HepG2 (cell line): Measurements from ENCODE around the gene MMS19. TPM values are rescaled to one million over a fixed set of nuclear protein-coding genes. Genes with fewer than 3 reads are reported as not detected.
A peak's percentile ranks its signal among the peaks of the same experiment; 100 is the strongest.

Experiments
- AGO1 ChIP-seq: fragments of 200-400 bp; formaldehyde crosslinking; IDR thresholded peaks from 2 replicates; pipeline ENCODE4 v1.6.1; 2017; ENCODE audit warnings: mild to moderate bottlenecking, low read depth, low read length, moderate library complexity; ENCODE audit not compliant: poor library complexity, severe bottlenecking
- ARID4A ChIP-seq: sonication (generic); formaldehyde crosslinking; IDR thresholded peaks from 2 replicates; pipeline ENCODE4 v1.5.0; 2020; ENCODE audit warnings: mild to moderate bottlenecking, missing genetic modification reagents, borderline replicate concordance
- BRCA1 ChIP-seq: sonication (generic); formaldehyde crosslinking; IDR thresholded peaks from 2 replicates; pipeline ENCODE4 v1.4.0; 2020; ENCODE audit warnings: missing genetic modification reagents
- DBP ChIP-seq: sonication (generic); formaldehyde crosslinking; IDR thresholded peaks from 2 replicates; pipeline ENCODE4 v1.4.0; 2020; ENCODE audit warnings: missing genetic modification reagents; ENCODE audit errors: not compliant biosample characterization
- FUBP1 ChIP-seq: sonication (generic); formaldehyde crosslinking; IDR thresholded peaks from 2 replicates; pipeline ENCODE4 v1.5.1; 2020; ENCODE audit warnings: missing genetic modification reagents, mild to moderate bottlenecking, borderline replicate concordance
- GABPB1 ChIP-seq: IDR thresholded peaks from 2 replicates; pipeline ENCODE4 v1.6.1; 2016; ENCODE audit warnings: mild to moderate bottlenecking, missing genetic modification reagents, moderate library complexity, missing compliant biosample characterization
- KLF11 ChIP-seq: IDR thresholded peaks from 2 replicates; pipeline ENCODE4 v1.6.1; 2016; ENCODE audit warnings: missing compliant biosample characterization
- MNT ChIP-seq: fragments of 450-650 bp; IDR thresholded peaks from 2 replicates; pipeline ENCODE4 v1.6.1; 2016
- MXI1 ChIP-seq: IDR thresholded peaks from 3 replicates; pipeline ENCODE4 v1.6.1; 2012; ENCODE audit warnings: low read depth, low read length, inconsistent platforms, borderline replicate concordance
- MYNN ChIP-seq: sonication (generic); formaldehyde crosslinking; IDR thresholded peaks from 2 replicates; pipeline ENCODE4 v1.4.0; 2020; ENCODE audit warnings: mild to moderate bottlenecking, low read depth, missing genetic modification reagents
- SRSF9 ChIP-seq: fragments of 200-400 bp; formaldehyde crosslinking; IDR thresholded peaks from 2 replicates; pipeline ENCODE4 v1.6.1; 2018; ENCODE audit warnings: borderline replicate concordance, mild to moderate bottlenecking, low read depth, low read length; ENCODE audit not compliant: insufficient read depth, poor library complexity, severe bottlenecking
- STAT6 ChIP-seq: sonication (generic); formaldehyde crosslinking; IDR thresholded peaks from 2 replicates; pipeline ENCODE4 v1.4.0; 2020; ENCODE audit warnings: missing genetic modification reagents, mild to moderate bottlenecking, borderline replicate concordance
- ZNF225 ChIP-seq: sonication (generic); formaldehyde crosslinking; IDR thresholded peaks from 2 replicates; pipeline ENCODE4 v1.4.0; 2020; ENCODE audit warnings: mild to moderate bottlenecking, missing genetic modification reagents
- ZNF530 ChIP-seq: sonication (generic); formaldehyde crosslinking; IDR thresholded peaks from 2 replicates; pipeline ENCODE4 v1.5.0; 2020; ENCODE audit warnings: low read depth, mild to moderate bottlenecking, missing genetic modification reagents
- ZNF619 ChIP-seq: sonication (generic); formaldehyde crosslinking; IDR thresholded peaks from 2 replicates; pipeline ENCODE4 v1.4.0; 2020; ENCODE audit warnings: mild to moderate bottlenecking, missing genetic modification reagents
- ZSCAN22 ChIP-seq: sonication (generic); formaldehyde crosslinking; IDR thresholded peaks from 2 replicates; pipeline ENCODE4 v1.4.0; 2020; ENCODE audit warnings: mild to moderate bottlenecking, missing genetic modification reagents
- polyA plus RNA-seq, 8 experiments: library from polyadenylated mRNA; depleted of rRNA in 3 of 8; stranded (reverse) in 7 of 8; unstranded in 1 of 8; fragments of >200 nt; fragmentation: Illumina TruSeq in 4 of 8; extraction: Trizol in 4 of 8; gene quantifications; 2 replicates each; pipeline versions ENCODE4 v1.2.1 to v1.2.3, GENCODE V29; 2011 to 2016; ENCODE audit warnings: low read depth in 4 of 8, missing spikeins in 1 of 8, mixed read lengths in 1 of 8; ENCODE audit not compliant: insufficient read depth in 1 of 8
- total RNA-seq, 5 experiments: library from RNA; depleted of rRNA; stranded (reverse); fragments of >200 nt; fragmentation: Illumina TruSeq; extraction: Trizol; gene quantifications; 2 replicates each; pipeline ENCODE4 v1.2.3, GENCODE V29; 2016; ENCODE audit warnings: low read depth in 1 of 5

MMS19 gene
- total and polyA plus RNA-seq, 2 of the 13 experiments (the other 11 are each of a cell fraction or from before 2014, with no cell fraction given), result 76.4 to 107 TPM

- TF ChIP-seq ARID4A (CRISPR knock-in tag) (peak; percentile 90; the same call in 1 of the 2 replicates), BRCA1 (no peak), KLF11 (CRISPR knock-in tag) (no peak), FUBP1 (CRISPR knock-in tag) (no peak), AGO1 (no peak), MYNN (CRISPR knock-in tag) (no peak), ZNF225 (no peak; the same call in 1 of the 2 replicates), MXI1 (peak; percentile 84; the same call in 1 of the 3 replicates), MNT (peak; percentile 70), SRSF9 (no peak), ZSCAN22 (CRISPR knock-in tag) (no peak), ZNF619 (CRISPR knock-in tag) (no peak), GABPB1 (CRISPR knock-in tag) (peak; percentile 54; the same call in 1 of the 2 replicates), DBP (CRISPR knock-in tag) (no peak), ZNF530 (CRISPR knock-in tag) (no peak), STAT6 (CRISPR knock-in tag) (no peak)
Observed at GRCh38 chr10:97497572-97498075, 598 bp downstream of the MMS19 start (continued).
